ENCODE results near the gene KLHDC10.
"Not testable (repeated sequence)": the region's sequence is repeated elsewhere in the genome, so short reads cannot be mapped to it uniquely, and the experiment has no call there.

The KLHDC10 gene

DNA sequence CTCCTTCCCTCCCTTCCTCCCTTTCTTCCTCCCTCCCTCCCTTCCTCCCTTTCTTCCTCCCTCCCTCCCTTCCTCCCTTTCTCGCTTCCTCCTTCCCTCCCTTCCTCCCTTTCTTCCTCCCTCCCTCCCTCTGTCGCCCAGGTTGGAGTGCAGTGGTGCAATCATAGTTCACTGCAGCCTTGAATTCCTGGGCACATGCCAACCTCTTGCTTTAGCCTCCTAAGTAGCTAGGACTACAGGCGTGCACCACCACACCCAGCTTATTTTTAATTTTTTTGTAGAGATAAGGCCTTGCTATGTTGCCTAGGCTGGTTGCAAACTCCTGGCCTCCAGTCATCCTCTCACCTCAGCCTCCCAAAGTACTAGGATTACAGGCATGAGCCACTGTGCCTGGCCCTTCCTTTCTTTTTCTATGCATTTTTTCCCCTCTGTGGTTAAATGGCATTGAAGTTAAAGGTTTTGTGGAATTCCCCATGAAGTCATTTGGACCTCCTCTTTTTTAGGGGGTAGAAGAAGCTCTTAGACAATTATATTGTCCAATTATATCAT, 9.6 kb downstream of the KLHDC10 start:
- DNase-seq (ENCODE audit: low read depth), result no peak

DNA sequence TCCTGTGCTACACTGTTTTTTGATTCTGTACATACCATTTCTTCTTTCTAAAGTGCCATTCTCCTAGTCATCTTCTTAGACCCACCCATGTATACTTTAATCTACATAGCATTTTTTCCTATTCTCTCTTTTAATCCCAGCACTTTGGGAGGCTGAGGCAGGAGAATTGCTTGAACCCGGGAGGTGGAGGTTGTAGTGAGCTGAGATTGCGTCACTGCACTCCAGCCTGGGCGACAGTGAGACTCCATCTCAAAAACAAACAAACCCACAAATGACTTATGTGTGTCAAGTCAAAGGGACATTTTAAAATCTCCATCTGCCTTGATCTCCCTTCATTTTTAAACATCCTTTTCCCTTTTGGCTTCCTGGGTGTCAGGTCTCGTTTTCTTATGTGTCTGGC, 13.2 kb downstream of the KLHDC10 start:
- DNase-seq (ENCODE audit: low read depth), result not testable (repeated sequence)

DNA sequence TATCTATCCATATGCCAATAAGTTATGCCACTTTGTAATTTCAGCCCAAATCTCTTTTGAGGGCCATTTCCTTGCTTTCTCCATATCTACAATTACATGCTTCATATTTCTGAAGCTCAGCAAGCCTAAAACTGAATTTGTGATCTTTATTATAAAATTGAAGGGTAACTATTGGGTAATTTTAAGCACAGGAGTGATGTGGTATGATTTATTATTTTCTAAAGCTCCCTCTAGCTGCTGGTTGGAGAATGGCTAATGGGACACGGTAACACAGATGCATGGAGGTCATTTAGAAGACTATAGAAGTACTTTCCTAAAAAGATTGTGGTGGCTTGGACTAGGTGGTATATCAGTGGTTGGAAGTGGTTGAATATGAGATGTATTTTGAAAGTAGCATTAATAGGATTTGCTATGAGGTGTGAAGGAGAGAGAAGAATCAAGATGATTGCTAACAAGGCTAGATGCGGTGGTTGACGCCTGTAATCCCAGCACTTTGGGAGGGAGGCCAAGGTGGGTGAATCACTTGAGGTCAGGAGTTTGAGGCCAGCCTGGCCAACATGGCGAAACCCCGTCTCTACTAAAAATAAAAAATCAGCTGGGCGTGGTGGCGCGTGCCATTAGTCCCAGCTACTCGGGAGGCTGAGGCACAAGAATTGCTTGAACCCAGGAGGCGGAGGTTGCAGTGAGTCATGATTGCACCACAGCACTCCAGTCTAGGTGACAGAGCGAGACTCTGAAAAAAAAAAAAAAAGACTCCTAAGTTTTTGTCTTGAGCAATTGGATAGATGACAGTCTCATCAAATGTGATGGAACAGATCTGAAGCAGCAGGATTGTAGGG, 13.9 kb downstream of the KLHDC10 start:
- DNase-seq (ENCODE audit: low read depth), result no peak

DNA sequence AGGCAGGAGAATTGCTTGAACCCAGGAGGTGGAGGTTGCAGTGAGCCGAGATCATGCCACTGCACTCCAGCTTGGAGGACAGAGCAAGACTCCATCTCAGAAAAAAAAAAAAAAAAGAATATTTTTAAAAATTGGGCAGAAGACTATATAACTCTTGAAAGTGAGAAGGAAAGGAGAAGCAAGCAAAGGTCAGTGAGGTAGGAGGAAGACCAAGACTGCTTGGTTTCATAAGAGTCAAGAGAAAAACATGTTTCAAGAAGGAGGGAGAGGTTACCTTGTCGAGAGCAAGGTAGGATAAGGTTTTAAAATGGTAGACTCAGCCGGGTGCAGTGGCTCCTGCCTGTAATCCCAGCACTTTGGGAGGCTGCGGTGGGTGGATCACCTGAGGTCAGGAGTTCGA, 14.9 kb downstream of the KLHDC10 start:
- not testable (repeated sequence) for DNase-seq (ENCODE audit: low read depth)

DNA sequence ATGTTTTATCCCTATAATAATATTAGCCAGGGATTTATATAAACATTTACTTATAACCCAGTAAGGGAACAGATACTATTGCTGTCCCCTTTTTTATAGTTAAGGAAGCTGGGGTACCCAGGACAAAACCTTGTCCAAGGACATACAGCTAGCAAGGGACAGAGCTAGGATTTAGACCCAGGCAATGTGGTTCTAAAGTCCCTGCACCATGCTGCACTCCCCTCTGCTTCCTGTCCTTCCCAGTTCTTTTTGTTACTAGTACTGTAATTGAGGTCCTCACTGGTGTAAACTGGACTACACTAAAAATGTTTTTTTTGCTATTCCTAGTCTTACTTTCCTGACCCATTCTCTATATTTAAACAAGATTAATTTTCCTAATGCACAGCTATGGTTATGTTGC, 16.6 kb downstream of the KLHDC10 start:
- DNase-seq (ENCODE audit: low read depth), result no peak

DNA sequence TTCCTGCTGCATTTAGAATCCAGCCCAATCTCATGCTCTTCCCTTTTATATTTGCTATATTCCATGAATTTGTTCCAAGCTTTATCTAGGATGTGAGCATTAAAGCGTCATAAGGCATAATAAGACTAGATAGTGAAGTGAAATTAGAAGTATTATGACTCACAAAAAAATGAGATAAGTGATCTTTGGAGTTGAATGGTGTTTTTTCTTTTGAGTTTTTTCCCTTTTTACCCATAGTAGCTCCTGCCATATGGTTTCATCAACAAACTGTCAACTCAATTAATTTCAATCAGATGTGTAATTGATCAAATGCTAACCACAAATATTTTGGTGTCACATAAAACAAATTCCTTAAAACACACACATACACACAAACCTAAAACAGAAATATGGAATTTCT, 17.0 kb downstream of the KLHDC10 start:
- no peak for DNase-seq (ENCODE audit: low read depth)

DNA sequence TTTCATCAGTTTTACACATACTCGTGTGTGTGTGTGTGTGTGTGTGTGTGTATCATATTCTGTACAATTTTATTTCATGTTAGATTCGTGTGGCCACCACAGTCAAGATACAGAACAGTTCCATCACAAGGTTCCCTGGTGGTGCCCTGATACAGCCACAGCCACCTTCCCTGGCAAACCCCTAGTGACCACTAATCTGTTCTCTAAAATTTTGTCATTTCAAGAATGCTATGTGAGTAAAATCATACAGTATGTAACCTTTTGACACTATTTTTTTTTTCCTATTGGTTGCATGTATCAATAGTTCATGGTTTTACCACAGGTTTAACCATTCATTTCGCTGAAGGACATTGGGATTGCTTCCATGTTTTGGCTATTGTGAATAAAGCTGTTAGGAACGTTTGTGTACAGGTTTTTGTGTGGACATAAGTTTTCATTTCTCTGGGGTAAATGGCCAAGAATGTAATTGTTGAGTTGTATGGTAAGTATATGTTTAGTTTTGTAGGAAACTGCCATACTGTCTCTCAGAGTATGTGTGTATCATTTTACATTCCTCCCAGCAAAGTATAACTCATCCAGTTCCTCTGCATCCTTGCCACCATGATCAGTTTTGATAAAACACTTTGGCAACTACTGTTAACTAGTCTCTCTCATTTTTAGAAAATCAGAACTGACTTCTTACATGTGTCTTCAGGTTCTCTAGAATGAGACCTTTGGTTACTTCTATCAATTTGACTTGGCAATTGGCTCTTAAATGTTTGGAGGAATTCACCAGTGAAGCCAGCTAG, 20.6 kb downstream of the KLHDC10 start:
- DNase-seq (ENCODE audit: low read depth), result no peak

DNA sequence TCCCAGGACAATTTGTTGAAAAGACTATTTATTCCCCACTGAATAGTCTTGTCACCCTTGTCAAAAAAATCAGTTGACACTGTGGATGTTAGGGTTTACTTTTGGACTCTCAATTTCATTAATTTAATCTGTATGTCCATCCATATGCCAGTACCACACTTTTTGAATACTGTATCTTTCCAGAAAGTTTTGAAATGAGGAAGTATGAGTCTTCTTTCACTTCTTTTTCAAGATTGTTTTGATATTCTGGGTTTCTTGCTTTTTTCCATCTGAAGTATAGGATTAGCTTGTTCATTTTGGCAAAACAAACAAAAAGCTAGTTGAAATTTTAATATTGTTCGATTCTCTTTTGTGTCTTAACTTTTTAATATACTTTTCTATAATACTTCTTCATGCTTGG, 21.7 kb downstream of the KLHDC10 start:
- no peak for DNase-seq (ENCODE audit: low read depth)

DNA sequence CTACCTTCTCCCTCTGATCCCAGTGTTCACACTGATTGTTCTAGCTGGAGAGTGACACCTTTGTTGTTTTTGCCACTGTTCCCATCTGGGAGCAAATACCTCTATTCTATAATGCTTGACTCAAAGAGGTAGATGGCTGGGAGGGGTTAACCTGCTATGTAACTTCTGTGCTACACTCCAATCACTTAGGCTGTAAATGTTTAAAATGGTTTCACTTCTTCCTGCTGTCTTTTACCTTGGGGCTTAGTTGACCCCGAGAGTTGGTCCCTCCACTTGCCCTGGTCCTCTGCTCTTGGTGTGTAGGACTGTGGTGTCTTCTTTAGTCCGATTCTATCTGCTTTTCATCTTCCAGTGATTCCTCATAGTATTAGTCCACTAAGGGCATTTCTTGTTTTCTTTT, 22.3 kb downstream of the KLHDC10 start:
- DNase-seq (ENCODE audit: low read depth), result no peak

DNA sequence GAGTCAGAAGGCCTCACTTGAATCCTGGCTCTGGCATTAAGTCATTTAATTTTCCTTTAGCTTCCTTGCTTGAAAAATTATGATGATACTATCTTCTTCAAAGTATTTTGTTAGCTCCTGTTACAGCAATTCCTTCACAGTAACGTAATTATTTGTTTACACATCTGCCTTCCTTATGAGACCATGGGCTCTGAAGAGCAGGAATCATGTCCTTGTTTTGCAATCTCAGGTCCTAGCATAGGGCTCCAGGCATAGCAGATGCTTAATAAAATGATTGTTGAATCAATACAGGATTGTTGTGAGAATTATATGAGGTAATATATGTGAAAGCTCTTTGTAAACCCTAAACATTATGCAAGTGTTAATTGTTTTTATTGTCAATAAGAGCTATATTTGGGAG, 25.5 kb downstream of the KLHDC10 start:
- no peak for DNase-seq (ENCODE audit: low read depth)

DNA sequence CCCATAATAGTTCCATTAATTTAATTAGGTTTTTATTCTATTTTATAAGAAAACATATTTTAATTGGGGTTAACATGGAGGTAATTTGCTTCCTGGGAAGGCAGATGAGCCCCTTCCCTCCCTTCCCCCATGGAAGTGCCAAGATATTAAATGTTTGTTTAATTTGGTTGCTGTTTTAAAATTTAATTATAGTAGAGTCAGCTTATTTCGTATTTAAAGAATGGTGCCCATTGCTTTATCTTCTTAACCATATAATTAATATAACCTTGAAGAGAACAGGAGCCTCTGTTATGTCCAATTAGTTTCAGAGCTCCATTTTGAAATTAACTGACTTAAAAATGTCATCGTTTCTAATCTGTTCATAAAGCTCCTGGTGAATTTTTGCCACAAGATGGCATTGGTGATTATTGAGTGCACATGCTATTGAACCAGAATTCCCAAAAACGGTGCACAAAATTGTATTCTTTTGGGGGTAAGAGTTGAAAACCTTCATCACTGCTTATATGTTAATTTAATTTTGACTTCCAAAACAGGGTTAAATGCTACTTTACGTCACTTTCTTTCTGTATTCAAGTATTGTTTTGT, 26.0 kb downstream of the KLHDC10 start:
- DNase-seq (ENCODE audit: low read depth), result no peak

DNA sequence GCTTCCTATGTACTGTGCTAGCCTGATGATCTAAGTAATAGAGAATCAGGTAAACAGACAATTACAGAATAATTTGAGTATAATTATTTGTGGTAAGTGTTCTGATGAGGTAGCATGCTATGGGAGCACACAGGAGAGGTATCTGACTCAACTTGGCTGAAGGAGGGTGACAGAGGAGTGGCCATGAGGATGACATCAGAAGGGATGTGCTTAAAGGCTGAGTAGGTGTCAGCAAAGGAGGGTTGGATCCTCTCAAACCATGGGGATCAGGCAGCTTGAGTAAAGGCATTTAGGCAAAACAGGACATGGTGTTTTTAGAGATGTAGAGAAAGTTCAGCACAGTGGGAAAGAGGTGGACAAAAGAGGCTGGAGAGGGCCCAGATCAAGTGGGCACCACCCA, 29.0 kb downstream of the KLHDC10 start:
- DNase-seq (ENCODE audit: low read depth), result no peak

DNA sequence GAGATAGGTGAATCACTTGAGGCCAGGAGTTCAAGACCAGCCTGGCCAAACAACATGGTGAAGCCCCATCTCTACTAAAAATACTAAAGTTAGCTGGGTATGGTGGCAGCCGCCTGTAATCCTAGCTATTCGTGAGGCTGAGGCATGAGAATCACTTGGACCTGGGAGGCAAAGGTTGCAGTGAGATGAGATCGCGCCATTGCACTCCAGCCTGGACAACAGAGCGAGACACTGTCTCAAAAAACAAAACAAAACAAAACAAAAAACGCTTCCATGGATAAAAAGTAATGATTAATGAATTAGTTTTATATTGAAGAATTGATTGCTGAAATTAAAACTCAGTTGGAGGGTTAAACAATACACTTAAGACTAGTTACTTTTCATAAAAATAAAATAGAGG, 32.3 kb downstream of the KLHDC10 start:
- DNase-seq (ENCODE audit: low read depth), result no peak

DNA sequence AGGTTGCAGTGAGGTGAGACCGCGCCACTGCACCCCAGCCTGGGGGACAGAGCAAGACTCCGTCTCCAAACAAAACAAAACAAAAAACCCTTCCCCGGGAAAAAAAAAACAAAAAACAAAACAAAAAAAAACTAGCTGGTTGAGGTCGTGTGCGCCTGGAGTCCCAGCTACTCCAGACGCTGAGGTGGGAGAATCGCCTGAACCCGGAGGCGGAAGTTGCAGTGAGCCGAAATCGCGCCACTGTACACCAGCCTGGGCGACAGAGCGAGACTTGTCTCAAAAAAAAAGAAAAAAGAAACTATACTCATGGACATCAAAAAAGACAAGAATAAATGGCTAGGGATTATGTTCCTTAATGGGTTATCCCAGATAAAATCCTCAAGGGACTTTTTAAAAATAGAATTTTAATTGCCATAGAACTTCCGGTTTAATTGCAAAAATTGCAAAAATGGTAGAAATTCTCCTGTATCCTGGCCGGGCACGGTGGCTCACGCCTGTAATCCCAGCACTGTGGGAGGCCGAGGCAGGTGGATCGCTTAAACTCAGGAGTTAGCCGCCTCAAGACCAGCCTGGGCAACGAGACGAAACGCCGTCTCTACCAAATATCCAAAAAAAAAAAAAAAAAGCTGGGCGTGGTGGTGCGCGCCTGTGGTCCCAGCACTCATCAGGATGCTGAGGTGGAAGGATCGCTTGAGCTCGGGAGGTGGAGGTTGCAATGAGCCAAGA, 37.8 kb downstream of the KLHDC10 start:
- DNase-seq (ENCODE audit: low read depth), result no peak

DNA sequence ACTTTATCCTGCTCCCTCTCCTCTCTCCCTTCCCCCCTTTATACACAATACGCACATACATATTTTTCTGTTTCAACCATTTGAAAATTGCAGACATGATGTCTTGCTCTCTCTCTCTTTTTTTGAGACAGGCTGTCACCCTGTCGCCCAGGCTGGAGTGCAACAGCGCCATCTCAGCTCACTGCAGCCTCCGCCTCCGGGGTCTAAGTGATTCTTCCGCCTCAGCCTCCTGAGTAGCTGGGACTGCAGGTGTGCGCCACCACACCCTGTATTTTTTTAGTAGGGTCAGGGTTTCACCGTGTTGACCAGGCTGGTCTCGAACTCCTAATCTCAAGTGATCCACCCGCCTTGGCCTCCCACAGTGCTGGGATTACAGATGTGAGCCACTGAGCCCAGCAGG, 38.5 kb downstream of the KLHDC10 start:
- DNase-seq (ENCODE audit: low read depth), result no peak

DNA sequence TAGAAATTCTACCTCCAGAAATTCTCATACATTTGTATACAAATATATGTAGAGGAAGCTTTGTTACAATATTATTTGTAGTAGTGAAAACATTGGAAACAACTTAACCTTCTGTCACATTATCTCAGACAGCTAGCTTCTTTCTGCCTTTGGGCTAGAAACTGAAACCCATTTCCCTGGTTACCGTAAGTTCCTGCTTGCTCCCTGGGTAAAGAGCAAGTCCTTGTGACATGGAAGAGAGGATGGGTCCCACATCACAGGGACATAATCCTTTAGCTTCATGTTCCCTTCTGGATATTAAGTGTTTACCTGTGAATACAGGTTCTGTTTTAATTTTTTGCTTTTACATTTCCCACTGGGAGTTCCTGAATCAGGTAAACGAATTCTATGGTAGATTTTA, 41.8 kb downstream of the KLHDC10 start:
- no peak for DNase-seq (ENCODE audit: low read depth)

DNA sequence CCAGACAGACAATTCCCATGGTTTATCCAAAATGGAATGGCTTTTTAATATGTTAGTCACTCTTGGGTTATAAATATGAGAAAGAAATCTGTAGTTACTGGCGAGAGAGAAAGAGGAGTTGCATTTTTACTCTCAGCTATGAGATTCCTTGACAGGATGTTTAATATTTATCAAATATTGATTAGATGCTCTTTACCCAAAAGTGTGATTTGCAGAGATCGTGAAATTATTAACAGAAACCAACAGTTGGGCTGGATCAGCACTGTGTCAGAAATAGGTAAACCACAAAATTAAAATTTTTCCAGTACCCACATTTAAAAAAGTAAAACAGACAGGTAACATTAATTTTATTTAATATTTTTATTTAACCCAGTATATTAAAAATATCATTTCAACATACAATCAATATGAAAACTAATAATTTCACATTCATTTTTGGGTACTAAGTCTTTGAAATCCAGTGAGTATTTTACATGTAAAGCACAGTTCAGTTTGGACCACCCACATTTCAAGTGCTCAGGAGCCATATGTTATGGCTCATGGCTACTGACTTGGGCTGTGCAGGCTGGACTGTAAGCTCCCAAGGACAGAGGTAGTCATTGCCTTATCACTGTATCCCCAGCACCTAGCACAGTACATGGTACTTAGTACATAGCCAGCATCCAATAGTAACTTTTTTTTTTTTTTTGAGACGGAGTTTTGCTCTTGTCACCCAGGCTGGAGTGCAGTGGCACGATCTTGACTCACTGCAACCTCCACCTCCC, 42.5 kb downstream of the KLHDC10 start:
- no peak for DNase-seq (ENCODE audit: low read depth)

DNA sequence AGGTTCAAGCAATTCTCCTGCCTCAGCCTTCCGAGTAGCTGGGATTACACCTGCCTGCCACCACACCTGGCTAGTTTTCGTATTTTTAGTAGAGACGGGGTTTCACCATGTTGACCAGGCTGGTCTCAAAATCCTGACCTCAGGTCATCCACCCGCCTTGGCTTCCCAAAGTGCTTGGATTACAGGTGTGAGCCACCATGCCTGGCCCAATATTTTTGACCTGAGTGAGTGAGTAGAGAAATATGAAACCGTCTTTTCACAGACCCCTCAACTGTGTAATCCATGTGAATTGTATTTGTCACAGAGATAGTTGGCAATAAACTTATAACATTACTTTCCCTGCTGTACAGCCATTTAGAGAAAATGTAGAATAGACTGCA, 43.1 kb downstream of the KLHDC10 start:
- not testable (repeated sequence) for DNase-seq (ENCODE audit: low read depth)

DNA sequence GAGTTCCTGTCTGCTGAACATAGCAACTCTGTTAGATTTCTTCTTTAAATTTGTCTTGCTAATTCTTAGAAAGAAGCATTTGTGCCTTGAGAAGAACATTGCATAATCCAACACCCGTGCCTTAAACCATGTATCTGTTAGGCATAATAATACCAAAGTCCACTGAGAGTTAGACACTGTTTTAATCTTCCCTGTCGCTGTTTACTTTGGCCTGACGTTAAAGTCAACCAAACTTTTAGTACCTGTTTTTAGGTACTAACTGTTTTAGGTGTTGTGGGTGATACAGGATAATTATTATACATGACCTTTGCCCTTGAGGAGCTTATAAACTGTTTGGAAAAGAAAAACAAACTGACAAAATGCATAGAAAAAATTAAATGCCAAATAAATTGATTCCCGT, 43.6 kb downstream of the KLHDC10 start:
- DNase-seq (ENCODE audit: low read depth), result no peak

DNA sequence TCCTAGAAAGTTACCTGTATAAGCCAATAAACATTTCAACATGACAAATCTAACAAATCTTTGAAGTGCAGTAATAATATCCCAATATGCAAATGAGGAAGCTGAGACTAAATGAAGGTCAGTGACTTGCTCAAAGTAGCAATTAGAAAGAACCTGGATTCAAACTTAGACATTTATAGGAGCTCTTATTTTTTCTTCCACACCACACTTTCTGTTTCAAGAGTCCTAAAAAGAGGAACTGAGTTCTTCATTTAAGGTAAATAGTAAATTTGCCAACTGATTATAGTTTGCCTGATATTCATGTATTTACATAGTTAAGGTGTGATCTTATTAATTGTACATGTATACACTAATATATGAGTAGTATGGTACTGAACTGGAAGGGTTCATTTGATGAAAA, 44.0 kb downstream of the KLHDC10 start:
- no peak for DNase-seq (ENCODE audit: low read depth)

DNA sequence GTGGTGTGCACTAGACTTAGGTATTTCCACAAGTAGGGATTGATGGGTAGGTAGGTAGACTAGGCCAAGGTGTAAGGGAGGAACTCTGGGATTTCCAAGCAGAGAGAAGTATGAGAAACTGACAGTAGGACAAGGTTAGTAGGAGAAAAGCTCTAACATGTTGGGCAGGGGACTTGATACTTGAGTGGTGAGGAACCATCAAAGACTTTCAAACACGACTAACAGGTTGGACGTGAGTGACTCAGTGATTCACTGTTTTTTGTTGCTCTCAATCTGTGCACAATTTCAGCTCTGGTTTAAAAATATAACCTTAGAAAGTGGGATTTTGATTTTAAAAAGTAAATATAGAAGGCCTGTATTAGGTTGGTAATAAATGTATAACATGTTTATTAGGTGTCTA, 44.4 kb downstream of the KLHDC10 start:
- DNase-seq (ENCODE audit: low read depth), result no peak

Data from HS-27A (cell line).